Measurements from ENCODE around the gene SLC26A11.

DNA sequence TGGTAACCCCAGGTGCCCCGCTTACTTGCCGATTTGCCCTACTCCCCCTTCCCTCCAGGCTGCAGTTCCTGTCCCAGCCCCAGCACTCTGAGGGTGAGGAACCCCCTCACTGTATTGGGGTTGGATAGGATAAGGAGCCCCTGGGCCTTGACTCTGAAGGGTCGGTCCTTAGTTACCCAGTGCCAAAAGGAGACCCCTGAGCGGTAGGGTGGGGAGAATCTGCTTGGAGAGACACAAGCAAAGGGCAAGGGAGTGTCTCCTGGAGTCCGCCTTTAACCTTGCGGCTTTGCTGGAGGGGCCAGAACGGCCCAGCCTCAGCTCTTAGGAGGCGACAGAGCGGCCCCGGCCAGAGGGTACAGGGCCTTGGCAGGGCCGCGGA is 37.4 kb upstream of the SLC26A11 start:
- TF ChIP-seq, protein P1, sequence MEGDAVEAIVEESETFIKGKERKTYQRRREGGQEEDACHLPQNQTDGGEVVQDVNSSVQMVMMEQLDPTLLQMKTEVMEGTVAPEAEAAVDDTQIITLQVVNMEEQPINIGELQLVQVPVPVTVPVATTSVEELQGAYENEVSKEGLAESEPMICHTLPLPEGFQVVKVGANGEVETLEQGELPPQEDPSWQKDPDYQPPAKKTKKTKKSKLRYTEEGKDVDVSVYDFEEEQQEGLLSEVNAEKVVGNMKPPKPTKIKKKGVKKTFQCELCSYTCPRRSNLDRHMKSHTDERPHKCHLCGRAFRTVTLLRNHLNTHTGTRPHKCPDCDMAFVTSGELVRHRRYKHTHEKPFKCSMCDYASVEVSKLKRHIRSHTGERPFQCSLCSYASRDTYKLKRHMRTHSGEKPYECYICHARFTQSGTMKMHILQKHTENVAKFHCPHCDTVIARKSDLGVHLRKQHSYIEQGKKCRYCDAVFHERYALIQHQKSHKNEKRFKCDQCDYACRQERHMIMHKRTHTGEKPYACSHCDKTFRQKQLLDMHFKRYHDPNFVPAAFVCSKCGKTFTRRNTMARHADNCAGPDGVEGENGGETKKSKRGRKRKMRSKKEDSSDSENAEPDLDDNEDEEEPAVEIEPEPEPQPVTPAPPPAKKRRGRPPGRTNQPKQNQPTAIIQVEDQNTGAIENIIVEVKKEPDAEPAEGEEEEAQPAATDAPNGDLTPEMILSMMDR (IDR thresholded peaks at IDR 0.05; ENCODE audit: insufficient read depth, low read length, poor library complexity, severe bottlenecking): no peak
- TF ChIP-seq EZH2phosphoT487 (conservative IDR thresholded peaks at IDR 0.05; ENCODE audit: low read length): no peak
